T47D (cell line): ENCODE measurements around the gene FFAR4.

Source experiments
- DNase-seq, 2 experiments: peaks; one replicate each; pipeline versions ENCODE4 v3.0.0 to v3.0.0-alpha.2; 2011 to 2012; ENCODE audit warnings: low read depth in 1 of 2, low spot score in 1 of 2
- JUND ChIP-seq: IDR thresholded peaks from 2 replicates; pipeline ENCODE4 v1.6.1; 2012; ENCODE audit warnings: low read depth
- in situ Hi-C: cut with HindIII; loops from 2 replicates; pipeline ENCODE4 v1.10.0; 2016; ENCODE audit warnings: low sequenced_read_pairs, low pct_unique_long_range_greater_than_20kb

Gene FFAR4

DNA sequence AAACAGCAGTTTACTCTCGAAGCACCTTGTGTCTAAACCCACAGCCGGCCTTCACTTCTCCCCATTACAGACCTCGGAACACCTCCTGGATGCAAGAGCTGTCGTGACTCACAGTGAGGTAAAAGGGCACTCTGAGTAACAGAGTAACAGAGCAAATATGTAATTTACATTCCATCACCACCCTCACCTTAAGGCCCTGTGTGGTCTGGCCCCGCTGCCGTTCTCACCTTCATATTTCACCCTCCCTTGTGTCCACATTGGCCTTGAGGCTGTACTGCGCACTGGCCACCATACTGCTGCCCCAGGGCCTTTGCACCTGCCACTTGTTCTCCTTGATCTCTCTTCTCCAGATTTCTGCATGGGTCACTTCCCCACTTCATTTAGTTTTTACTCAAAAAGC is 12.6 kb downstream of the FFAR4 start:
- in situ Hi-C loops: no loop called here
- DNase-seq: peak in 1 of 2 experiments; percentile 28
- no peak for TF ChIP-seq JUND

DNA sequence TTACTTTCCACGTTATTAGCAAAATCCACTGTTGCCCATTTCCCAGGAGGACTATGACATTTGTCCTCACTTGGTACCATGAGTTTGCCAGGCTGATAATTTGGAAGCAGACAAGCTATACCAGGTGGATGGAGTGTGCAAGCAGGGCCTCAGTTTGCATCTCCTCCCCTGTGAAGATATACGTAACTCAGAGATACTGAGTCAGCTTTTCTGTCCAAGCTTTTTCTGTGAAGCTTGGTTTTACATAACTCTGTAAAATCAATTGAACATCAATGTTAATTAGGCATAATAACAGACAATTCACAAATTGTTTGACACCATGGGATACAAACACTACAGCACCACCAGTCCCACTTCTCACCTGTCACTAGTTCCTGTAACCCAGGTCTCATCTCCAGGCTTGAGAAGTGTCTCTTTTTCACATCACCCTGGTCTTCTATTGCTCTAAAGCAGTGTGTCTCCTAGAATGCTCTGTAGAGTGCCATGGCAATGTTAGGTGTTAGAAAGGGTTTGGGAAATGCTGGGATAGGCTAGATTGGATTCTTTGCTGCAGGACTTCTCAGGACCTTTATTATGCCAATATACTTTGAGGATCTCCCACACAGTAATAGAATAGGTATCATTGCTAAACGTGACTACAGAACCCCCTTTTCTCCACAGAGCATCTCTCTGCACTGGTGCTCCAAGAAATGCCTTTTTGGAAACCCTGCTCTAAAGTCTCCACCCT is 13.7 kb downstream of the FFAR4 start:
- no peak for DNase-seq
- TF ChIP-seq JUND: no peak
- in situ Hi-C loops: no loop called here

DNA sequence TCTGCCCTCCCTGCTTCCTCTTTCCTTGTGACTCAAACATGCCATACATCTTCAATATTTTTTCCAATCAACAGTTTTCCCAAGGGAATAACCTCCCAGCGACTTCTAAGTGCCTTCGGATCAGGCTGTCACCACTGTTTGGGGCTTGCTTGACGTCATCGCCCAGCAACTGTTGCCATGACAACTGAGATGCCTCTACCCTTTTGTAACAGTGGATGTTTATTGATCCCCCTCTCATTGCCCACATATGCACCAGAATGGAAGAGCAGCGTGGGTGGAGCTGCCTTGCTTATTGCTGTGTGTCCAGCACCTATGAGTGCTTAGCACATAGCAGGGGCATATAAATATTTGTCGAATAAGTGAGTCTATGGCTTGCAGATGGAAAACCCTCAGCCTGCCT is 14.4 kb downstream of the FFAR4 start:
- no peak for DNase-seq
- in situ Hi-C loops: no loop called here
- no peak for TF ChIP-seq JUND

DNA sequence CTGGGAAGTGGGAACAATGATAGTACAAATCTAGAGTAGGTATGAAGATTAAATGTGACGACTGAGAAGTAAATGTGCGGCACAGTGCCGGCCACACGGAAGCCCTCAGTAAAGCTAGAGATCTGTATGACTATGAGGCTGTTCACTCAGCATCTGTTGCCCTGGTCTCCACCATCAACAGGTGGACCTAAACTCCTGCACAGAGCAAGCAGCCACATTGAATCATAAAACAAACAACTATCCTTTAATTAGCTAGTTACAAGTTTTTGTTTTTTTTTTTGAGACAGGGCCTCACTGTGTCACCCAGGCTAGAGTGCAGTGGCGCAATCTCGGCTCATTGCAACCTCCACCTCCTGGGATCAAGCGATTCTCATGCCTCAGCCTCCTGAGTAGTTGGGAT is 18.0 kb downstream of the FFAR4 start:
- TF ChIP-seq JUND: no peak
- no peak for DNase-seq
- in situ Hi-C loops: no loop called here

DNA sequence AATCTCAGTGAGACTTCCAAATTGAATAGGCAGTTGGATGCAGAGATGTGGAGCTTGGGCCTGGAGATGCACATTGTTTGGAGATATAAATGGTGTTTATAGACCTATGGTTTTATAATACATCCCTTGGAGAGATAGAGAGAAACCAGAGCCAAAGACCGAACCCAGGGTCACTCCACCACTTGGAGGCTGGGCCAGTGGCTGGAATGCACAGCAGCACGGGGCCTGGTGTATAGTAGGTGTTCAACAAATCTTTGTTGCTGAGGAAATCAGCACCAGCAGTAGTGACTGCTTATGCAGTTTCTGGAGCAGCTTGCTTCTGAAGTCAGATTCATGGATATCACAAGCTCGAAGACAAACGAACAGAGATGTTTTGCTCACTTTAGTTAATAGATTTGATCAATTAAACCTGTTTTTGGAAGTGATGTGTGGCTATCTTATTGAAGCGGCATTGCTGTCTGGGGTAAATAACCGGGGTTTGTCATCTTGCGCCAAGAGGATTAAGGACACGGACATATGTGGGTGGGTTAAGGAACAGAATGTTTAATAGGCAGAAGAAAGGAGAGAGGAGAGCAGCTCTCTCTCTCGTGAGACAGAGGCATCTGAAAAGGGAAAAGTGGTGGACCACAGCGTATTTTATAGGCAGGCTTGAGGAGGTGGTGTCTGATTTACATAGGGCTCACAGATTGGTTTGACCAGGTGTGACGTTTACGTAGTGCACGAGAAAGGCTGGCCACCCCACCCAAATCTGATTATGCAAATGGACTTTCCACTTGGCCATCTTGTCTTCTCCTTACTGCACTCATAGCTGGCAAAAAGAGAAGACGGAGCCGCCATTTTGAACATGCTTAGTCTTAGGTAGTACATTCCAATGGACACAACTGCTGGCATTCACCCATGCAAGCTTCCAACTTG is 23.4 kb downstream of the FFAR4 start:
- DNase-seq: peak in 1 of 2 experiments; percentile 31
- TF ChIP-seq JUND: no peak
- in situ Hi-C loops: no loop called here

DNA sequence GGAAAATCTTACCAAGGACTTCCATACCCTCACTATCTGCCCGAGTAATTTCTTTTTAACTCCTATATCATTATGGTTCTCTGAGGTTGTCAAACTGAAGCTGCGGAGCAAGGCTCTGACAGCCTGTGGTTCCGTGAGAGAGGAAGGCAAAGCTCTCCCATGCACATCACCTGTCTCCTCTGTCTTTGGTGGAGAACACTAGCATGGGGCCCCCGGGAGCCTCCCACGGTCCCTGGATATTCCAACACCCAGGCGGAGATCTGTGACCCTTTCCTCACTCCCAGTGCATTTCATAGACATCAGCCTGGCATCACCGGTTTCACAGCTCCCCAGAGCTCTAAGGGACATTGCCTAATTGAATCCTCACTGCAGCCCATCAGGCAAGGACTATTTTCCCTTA is 24.2 kb downstream of the FFAR4 start:
- TF ChIP-seq JUND: no peak
- in situ Hi-C loops: no loop called here
- no peak for DNase-seq

DNA sequence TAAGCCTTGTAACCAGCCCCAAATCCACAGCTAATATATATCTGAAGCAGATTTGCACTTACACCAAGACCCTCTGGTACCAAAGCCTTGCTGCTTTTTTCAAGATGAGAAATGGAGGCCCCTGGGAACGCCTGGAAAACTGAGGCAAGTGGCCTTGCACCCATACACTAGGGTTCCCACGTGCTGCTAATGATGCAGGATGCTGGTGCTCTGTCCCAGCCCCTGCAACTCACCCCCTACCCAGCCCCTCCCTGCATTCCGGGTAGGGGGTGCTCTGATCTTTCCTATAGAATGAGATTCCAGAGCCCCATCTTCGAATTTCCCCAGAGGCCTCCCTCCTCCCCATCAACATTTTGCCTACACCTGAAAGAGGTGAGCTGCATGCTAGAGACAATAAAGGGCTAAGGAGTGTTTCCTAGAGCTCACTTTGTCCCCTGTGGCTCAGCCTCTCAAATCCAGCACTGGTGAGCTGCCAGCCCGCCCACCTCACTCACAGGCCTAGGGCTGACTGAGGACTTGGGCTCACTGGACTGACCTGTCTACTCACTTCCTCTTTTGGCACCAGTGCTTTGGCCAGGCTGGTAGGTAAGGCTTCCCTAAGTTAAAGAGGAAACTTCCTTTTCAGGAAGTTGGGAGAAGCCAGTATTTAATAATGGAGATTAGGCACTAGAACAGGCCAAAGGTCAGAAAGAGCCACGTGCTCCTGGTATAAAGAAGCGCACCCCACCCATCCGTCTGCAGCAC is 24.8 kb downstream of the FFAR4 start:
- peak; percentile 39 to 50 for DNase-seq
- in situ Hi-C loops: no loop called here
- no peak for TF ChIP-seq JUND

DNA sequence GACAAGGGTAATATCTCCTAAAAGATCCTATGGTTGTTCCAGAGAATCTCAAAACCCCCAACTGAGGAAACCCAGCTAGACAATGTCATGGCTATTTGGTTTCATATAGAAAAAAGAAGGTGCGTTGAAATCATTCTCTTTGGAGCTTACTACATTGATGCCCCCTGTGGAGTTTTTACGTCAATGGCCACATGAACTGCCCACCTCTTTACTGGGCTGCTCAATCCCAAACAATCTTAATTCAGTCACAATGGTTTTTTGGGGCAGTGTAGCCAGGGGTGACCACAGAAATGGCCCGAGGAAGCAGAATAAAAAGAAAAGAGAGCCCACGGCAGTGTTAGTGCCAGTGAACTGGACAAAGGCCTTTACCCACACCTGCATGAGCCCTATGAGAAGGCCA is 26.8 kb downstream of the FFAR4 start:
- no peak for TF ChIP-seq JUND
- in situ Hi-C loops: no loop called here
- DNase-seq: no peak

DNA sequence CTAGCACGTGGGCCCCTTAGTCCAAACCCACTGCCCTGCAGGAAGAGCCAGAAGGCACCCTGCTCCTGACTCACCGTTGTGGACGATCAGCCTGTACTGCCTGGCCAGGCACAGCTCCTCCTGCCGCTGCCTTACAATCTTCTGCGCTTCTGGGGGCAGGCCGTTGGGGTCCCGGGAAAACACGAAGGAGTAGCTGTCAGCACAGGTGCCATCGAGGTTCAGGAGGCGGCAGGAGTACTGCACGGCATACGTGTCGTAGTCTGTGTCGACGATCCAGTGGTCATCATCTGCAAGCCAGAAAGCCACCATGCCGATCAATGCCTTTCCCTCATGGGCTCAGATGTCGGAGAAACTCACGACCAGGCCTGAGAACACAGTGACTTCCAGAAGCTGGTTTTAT is 27.3 kb downstream of the FFAR4 start:
- in situ Hi-C loops: no loop called here
- DNase-seq: no peak
- no peak for TF ChIP-seq JUND

DNA sequence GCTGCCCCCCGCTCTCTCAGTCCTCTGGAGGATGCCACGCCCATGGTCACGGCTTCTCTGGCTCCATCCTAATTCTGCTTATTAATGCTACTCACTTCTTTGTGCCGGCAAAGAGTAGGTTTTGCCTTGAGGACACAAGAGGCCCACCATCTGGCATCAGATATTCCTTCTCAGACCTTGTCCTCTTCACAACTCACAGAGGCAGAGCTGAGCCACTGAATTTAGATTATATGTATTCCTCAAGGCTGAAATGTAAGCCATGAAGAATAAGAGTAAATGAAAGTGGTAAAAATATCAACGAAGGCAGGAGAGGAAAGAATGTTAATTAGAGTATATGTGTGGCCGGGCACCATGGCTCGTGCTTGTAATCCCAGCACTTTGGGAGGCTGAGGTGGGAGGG is 28.1 kb downstream of the FFAR4 start:
- DNase-seq: no peak
- in situ Hi-C loops: no loop called here
- TF ChIP-seq JUND: no peak

DNA sequence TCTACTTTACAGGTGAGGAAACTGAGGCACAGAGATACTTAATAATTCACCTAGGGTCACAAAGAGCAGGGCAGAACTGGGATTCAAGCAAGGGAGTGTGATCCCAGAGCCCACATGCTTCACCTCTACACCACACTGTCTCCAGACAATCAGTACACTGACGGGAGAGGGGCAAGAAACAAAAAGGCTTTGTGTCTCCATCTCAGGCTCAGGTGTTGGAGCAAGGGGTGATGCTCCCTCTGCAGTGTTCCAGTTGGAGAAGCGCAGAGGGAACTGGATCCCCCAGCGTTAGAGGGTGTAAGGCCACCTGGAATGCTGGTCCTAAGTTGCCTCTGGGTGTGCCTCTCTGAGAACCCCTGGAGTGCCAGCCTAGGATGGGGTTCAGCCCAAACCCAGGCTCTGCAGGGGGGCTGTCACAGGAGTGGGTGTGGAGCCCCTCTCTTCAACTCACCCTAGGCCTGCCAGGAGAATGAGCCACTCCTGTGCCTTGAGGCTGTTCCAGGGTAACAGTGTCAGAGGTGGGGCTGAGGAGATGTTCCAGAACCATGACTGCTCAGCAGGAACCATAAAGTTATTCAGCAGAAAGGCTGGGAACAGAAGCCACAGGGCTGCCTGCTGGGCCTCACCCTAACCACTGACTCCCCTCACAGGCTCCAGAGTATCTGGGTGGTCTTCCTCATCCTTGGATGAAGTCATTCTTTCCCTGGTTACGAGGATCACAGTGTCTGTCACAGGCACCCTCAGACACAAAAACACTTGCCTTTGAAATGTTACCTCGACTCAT is 29.1 kb downstream of the FFAR4 start:
- TF ChIP-seq JUND: no peak
- no peak for DNase-seq
- in situ Hi-C loops: no loop called here

DNA sequence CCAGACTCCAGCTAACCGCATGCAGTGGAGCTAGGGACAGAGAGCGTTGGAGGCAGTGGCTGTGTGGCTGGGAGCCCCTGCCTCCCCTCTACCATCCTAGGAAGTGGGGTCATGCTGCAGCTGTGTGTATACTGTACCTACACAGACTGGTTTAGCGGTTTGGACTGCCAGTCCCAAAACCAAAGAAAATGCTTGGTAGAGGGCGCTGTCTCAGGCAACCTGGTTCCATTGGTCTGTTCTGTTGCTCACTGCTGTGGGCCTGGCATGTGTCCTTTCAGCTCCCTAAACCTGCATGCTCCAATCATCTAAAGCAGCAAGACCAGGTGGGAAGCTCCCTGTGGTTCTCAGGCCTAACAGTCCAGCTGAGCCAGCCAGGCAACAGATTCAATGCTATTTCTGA is 30.1 kb downstream of the FFAR4 start:
- TF ChIP-seq JUND: no peak
- peak in 1 of 2 experiments; percentile 41 for DNase-seq
- in situ Hi-C loops: no loop called here
